Pulmonary artery endothelial cell (primary cell): Measurements from ENCODE around the gene DDOST. TPM values are rescaled to one million over a fixed set of nuclear protein-coding genes. Genes with fewer than 3 reads are reported as not detected.

Source experiments
- DNase-seq: peaks from one replicate; pipeline ENCODE4 v3.0.0-alpha.2; 2011; ENCODE audit warnings: low read depth, low spot score
- total RNA-seq: library from RNA; depleted of rRNA; stranded (reverse); fragments of >200 nt; gene quantifications from 2 replicates; pipeline ENCODE4 v1.2.3, GENCODE V29; 2014

Gene DDOST
- 305 and 412 TPM in 2 replicates for total RNA-seq

DNA sequence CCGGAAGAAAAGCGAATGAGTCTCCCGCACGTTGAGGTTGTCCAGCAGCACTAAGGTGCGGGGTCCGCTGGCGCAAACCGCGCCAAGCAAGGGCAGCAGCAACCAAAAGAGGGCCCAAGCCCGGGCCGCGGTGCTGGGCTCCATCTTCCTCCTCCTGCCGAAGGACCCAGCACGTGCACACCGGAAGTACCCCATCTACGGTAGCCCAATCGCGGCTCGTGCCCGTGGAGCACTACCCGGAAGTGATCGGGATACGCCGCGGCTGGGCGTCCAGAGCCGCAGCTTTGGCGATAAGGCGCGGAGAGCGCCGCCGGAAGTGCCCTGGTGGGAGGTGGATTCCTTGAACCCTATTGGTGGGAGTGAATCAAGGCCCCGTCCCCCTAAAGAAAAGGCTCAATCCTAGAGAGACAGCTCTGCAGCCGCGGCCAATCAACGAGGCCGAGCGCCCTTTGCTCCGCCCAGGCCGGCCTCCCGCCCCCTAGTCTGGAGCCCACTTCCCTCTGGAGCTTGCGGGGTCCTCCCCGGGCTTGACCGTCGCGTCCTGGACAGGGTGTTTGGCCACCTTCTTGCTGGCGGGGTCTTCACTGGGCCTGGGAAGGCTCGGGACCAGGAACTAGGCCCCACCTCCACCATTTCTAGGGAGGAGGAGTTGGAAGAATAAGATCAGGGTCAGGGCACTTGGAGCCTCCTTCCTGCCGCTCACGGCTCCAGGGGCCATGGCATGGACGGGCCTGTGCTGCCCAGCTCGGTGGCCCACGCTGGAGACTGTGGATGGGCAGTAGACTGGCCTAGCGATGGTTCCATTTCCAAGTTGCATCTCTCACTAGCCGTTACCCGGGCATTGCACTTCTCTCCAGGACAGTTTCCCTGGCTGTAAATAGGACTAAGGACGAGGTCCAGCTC lies at the start of gene DDOST:
Gene DDOST, minus strand, starts transcription at position 163 of the 903 bp plus-strand sequence. Its CDS starts 19 bp downstream, at position 144.
- DNase-seq = peak; percentile 93

DNA sequence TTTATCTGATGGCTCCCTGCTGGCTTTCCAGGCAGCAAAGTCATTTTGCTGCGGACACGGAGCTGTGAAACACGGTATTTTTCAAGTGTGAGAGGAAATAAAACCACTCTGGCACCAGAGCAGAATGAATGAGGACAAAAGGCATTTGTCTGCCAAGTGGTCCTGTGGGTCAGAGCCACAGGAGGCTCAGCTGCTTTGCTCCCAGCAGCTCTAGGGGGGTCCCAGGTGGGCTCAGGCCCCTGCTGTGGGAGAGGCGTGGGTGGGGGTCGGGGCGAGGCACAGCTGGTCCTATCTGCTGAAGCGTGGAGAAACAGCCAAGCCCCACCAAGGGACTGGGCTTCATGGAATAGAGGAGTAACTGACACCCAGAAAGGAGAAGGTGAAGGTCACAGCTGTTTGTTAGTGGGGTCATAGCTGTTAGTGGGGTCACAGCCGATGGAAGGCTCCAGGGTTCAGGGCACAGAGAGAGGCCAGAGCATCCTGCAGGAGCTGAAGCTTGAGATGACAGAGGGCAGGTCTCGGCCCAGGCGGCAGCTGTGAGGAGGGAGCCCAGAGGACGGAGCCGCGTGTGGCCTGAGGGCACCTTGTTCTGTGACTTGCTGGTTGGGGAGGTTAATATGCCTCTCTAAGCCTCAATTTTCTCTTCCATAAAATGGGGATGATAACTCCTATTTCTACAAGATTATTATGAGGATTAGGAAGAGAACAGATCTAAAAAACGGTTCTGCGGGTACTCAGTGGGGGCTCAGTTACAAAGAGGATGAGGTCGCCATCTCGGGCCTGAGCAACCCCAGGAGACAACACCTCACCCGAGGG lies 49.5 kb upstream of the DDOST start:
- no peak for DNase-seq

DNA sequence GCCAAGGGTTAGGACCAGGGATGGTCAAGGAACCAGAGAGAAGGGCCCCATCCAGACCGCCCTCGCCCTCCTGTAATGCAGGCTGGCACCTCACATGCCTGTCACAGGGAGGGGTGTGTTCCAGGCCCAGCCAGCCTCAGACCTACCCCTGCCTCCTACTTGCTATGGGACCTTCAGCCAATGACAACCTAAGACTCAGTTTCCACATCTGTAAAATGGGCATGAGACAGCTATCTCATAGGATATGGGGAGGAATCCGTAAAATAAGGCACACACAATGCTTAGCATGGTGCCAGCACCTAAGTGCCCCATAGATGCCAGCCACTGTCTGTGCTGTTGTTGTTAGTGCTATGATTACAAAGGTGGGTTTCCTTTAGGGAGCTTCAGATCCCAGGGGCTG lies 48.7 kb upstream of the DDOST start:
- DNase-seq = no peak

DNA sequence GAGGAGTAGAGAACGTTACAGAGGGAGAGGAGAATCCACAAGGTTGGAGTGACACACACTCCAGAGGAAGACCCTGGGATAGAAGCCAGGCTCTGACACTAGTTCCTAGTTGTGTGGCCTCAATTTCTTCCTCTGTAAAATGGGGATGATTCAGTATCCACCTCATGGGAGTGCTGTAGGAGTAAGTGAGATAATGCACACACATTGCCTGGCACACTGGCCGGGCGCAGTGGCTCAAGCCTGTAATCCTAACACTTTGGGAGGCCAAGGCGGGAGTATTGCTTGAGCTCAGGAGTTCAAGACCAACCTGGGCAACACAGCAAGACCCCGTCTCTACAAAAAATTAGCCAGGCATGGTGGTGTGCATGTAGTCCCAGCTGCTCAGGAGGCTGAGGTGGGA lies 47.7 kb upstream of the DDOST start:
- DNase-seq = no peak

DNA sequence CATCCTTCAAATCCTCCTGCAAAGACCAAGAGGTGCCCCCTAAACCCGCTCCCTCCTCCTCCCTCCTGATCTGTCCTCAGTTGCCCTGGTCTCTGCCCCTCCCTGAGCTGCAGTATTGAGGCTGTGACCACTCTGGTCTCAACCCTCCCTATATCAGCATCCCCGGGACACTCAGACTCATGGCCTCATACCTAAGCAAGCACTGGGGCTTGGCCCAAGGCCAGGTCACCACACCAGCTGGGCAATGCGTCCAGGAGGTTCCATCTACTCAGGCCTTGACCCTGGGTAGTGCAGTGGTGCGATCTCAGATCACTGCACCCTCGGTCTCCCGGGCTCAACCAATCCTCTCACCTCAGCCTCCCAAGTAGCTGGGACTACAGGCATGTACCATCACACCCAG lies 46.9 kb upstream of the DDOST start:
- no peak for DNase-seq

DNA sequence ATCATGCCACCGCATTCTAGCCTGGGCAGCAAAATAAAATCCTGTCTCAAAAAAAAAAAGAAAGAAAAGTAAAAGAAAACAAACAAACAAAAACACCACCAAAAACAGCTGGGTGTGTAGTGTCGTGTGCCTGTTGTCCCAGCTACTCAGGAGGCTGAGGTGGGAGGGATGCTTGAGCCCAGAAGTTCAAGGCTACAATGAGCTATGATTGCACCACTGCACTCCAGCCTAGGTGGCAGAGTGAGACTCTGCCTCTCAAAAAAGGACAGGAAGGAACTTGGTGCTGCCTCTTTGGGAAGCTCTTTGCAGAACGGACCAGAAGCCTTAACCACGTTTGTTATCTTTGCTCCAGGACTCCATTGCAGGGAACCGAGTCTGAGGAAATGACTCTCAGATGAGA lies 45.7 kb upstream of the DDOST start:
- DNase-seq = no peak

DNA sequence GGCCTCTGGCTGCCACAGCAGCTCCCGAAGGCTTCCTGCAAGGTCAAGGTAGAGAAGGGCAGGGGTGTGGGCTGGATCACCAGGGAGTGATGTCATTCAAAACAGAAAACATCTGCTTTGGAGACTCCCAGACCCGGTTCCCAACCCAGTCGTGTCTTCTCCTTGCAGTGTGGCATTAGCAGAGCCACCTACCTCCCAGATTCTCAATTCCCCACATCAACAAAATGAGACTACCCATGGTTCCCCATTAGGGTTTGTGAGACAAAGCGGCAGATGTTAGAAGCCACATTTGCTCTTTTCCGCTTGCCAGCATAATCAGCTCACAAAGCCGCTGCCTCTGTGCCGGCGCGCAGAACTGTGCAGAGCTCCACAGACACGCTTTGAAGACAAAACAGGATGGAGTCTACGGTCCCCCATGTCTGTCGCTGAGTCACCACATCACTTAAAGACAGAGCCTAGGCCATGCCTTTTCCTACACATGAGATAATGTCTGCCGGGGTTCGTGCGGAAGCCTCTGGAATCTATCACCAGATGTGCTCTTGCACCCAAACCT lies 44.1 kb upstream of the DDOST start:
- DNase-seq = no peak

DNA sequence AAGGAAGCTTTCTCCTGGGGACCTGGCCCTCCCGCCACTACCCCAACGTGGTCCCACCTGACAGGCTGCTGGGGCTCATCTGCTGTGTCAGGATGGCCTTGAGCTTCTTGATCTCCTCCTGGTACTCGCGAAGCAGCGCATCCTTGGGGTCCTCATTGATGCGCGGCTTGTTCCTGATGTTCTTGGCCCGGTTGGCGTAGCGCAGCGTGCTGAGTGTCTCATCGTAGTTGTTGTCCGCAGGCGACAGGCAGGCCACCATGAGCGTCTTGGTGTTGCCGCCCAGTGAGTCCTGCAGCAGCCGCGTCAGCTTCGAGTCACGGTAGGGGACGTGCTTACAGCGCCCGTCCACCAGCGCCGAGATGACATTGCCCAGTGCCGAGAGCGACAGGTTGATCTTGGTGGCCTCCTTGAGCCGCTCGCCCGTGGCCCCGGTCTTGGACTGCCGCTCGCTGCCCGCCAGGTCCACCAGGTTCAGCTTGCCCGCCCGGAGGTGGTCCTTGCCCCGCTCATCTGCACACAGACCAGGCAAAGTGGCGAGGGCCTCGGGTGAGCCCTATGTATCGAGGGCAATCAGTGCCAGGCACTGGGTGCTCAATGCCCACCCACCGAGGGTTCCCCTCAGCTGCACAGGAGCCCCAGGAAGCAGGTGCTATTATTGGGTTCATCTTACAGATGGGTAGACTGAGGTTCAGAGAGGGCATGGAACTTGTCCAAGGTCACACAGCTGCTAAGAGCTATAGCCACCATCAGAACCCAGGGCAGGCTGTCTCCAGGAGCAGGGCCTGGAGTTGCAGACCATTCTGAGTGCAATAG lies 43.4 kb upstream of the DDOST start:
- no peak for DNase-seq

DNA sequence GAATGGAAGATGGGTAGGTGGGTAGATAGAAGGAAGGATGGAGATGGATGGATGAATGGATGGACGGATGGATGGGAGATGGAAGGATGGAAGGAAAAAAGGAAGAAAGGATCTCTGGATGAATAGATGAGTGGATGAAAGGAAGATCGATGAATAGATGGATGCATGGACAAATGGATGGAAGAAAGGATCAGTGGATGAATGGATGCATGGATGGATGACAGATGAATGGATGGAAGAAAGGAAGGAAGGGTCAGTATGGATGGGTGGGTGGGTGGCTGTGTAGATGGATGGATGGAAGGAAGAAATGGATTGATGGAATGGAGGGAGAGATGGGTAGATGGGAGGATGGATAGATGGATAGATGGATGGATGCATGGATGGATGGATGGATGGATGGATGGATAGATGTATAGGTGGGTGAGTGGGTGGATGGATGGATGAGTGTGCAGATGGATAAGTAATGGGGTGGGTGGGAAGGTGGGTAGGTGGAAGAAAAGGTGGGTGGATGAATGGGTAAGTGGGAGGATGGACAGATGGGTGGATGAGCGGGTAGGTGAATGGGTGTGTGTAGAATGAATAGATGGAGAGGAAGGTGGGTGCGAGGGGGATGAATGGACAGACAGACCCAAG lies 42.1 kb upstream of the DDOST start:
- no peak for DNase-seq

DNA sequence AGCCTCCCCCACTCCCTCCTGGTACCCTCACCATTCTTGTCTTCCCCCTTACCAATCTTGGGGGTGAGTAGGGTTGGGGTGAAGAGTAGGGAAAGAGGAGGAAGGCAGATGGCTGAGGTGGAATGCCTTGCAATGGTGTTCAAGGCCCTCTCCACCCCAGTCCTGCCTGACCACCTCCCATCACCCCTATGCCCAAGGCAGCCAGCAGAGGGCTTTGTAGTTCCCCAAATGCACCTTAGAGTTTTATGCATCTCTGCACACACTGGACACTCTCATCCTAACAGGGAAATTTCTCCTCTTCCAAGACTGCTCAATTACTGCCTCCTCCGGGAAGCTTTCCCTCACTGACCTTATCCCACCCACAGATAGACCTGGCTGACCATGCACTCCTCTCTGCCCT lies 41.2 kb upstream of the DDOST start:
- DNase-seq = no peak

DNA sequence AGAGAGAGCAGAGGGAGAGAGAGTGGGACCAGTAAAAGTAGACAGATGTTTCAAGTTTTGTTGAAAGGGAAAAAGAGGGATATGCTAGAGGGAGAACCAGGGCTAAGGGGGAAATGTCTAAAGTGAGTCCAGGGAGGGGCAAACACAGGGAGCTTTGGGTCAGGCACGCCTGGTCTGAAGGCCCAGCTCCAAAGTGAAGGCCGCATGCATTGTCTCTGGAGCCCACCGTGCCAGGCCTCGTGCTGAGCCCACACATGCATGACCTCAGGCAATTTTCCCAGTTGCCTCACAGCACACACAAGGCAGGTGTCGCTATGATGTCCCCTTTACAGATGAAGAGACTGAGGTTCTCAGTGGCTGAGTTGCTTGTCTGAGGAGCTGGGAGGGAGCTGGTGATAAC lies 40.7 kb upstream of the DDOST start:
- DNase-seq = no peak

DNA sequence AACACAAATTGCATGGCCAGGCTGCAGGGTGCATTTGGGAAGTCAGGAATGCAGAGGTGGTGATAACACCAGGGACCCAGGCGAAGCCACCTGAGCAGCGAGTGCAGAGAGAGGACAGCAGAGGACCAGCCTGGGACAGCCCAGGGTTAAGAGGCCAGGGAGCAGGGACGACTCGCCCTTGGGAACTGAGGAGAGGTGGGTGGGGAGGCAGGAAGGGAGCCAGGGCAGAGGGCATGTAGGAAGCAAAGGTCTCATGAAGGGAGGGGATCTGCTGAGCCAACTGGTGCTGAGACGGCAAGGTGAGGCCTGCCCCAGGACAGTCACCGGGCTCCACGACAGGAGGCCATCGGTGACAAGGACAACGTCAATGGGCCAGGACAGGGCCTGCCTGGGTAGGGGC lies 40.3 kb upstream of the DDOST start:
- DNase-seq = no peak

DNA sequence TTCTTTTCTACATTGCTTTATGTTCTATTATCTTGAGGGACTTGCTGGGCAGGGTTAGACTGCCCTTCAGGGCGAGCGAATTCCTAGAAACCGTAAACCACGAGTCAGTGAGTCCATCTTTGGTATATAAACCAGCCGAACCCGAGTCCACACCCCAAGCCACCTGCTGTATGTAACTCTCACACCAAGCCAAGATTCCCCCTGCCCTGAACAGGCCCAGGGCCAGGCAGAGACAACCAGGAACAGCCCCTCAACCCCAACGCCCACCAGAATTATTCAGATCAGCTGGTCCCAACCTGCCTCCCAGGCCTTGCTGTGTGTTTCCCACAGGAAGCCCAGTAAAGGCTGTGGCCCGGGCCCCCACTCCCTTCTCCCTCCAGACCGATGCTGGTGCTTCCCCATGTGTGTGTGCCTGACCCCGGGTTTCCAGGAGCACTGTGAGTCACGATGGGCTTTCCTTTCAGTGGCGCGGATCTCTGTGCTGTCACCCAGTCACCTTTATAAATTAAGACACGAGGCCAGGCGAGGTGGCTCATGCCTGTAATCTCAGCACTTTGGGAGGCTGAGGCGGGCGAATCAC lies 39.6 kb upstream of the DDOST start:
- DNase-seq = no peak

DNA sequence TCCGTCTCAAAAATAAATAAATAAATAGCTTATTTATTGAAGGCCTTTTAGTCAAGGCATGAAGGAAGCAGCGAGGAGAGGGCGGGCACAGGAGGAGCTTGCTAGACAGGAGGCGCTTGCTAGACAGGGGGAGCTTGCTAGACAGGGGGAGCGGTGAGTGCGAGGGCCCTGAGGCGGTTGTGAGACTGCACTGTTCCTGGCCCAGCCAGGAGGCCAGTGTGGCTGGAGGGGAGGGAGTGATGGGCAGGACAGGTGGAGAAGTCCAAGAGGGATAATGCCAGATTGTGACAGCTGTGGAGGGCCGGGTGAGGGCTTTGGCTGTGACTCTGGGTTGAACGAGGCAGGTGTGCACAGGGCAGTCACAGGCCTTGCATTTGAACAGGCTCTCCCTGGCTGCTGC lies 38.4 kb upstream of the DDOST start:
- no peak for DNase-seq

DNA sequence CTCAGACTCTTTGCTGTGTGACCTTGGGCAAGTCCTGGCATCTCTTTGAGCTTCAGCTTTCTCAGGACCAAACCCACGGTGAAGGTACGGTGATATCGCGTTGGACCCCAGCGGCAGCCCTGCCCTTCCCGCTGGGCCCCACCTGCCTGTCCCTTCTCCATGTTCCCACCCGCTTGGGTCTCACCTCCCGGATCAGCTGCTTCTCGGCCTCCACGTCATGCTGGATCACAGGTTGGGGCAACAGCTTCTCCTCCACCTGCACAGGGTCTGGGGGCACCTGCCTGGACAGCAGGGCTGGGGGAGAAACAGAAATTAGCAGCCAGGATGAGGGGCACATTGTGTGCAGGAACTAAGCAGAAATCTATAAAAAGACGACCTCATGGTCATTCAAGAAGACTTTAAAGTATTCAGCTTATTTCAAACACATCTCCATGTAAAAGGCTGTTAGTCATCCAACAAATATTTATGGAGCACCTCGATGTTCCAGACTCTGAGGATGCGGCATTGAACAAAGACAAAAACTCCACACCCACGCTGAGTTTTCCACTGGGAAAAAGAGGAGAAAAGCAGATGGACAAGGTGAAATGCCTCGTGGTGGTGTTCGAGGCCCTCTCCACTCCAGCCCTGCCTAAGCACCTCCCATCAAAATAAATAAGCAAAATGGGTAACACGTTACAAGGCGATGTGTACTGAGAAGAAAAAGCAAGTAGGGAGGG lies 37.2 kb upstream of the DDOST start:
- no peak for DNase-seq

DNA sequence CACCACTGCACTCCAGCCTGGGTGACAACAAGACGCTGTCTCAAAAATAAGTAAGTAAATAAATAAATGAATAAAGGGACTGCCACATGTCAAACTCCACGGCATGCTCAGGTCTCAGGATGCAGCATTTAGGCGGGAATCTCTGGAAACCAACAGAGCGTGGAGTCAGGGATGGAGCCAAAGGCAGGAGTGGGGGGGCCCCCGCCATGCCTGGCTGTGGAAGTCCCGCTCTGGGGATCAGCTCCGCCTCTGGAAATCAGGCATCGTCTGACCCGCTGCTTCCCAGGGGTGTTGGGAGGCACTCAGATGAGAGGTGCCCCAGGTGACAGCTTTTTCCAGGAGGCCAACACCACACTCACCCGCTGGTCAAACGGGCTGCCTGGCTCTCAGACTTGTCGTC lies 36.4 kb upstream of the DDOST start:
- DNase-seq = no peak

DNA sequence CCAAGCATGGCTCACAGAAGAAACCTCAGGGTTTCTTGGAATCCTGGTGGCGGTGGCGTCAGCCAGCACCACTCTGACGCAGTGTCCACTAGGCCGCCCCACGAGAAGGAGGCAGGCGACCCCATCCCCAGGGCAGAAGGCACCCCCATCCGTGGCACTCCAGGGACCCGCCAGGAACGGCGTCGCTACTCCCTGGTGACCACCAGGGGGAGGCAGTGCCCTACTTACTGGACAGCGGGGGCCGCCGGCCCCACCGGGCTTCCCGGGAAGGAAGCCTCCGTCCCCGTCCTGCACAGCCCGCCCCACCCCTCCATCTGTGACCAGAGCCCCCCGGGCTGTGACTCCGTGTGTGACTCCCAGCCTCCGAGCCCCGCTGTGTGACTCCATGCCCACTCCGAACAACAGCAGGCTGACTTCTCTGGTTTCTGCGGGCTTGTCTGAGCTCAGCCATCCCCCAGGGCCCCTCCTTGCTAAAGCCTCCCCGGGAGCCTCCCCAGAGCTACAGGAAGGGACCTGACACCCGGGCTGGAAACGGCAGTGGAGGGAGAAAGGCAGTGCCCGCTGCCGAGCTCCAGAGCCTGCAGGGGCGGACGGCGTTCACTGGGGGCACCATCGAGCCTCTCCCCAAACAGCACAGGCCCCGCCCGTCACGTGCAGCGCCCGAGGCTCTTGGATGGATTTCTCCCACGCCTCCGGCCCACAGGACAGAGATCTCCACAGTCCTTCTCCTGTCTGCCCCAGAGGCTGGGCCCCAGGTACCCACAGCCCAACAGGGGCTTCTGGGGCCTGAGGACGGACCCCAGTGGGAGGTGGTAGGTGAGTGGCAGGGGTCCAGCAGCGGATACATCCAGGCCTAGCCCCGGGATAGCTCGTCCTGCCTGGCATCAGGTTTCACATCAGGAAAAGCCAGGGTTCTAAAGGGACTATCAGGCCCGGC lies 35.5 kb upstream of the DDOST start:
- DNase-seq = peak; percentile 66

DNA sequence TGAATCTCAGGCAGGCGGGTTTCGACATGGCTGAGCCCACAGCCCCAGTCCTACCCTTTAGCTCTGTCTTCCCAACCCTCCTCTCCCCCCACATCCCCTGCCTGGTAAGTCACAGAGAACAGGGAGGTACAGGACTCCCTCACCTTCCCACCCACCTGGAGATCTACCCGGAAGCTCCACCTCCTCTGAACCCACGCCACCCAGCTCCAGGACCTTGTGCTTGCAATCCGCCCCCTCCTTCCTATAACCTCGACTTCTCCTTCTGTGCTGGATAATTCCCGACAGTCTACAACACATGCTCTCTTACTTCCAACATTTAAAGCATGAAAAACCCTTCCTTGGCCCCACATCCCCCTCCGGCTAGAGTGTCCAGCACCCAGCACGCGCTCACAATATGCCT lies 34.3 kb upstream of the DDOST start:
- no peak for DNase-seq

DNA sequence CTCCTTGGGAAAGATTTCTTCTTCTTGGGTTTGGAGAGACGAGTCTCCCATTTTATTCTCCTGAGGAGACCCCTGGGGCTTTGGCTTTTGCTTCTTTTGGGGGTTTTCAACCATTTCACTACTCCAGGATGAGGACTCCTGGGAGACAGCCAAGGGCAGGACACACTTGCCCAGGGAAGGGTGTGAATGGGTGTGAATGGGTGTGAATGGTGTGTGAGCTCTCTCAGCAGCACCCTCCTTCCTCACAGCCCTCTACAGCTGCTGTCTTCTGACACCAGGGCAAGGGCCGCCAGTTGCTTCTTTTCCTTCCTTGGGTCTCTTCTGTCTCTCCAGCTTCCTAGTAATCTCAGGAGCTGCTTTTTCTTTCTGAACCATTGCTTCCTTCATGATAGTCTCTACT lies 32.5 kb upstream of the DDOST start:
- DNase-seq = no peak
